ENCODE data around the gene SDK1.

The SDK1 gene

GRCh38 chr7:3639253-3639652, 338.2 kb downstream of the SDK1 start:
- no peak overlapping the region for H3K4me3 ChIP-seq (ENCODE audit: low read length in 2 of 2)
- H2BK5ac ChIP-seq (ENCODE audit: low read length) = no peak overlapping the region
- no peaks in the 10 kb centered on the region for H3K9me3 ChIP-seq (replicated peaks in 1 of 2; ENCODE audit: control insufficient read depth in 2 of 2, insufficient read depth in 1 of 2, low read depth in 1 of 2, low read length in 2 of 2)
- no peak overlapping the region for H3K14ac ChIP-seq (ENCODE audit: low read length)
- no CpG with 5 or more reads among the region's 7 CpGs for WGBS, 2 donors (ENCODE audit: extremely low coverage in 2 of 2, insufficient read length in 2 of 2, insufficient replicate concordance in 1 of 2)
- H3K27me3 ChIP-seq (ENCODE audit: control insufficient read depth in 3 of 3, insufficient read depth in 3 of 3, low read depth in 1 of 3, low read length in 3 of 3) = no peaks in the 10 kb centered on the region
- no peak overlapping the region for H2BK15ac ChIP-seq (ENCODE audit: low read length)
- H2AK5ac ChIP-seq (ENCODE audit: low read depth, low read length) = no peak overlapping the region
- no peak for DNase-seq (ENCODE audit: low spot score)
- no peak overlapping the region for H2BK120ac ChIP-seq (ENCODE audit: low read depth, low read length)
- H3K23ac ChIP-seq (ENCODE audit: low read depth, low read length, poor library complexity) = no peak overlapping the region
- H4K91ac ChIP-seq (ENCODE audit: low read depth, low read length, poor library complexity) = no peak overlapping the region
- no peak overlapping the region for H4K8ac ChIP-seq (ENCODE audit: low read depth, low read length)
- peaks cover 2 to 15% of the 10 kb centered on the region in 2 donors for H3K36me3 ChIP-seq (replicated peaks in 1 of 2; ENCODE audit: control insufficient read depth in 2 of 2, insufficient read depth in 2 of 2, low read length in 2 of 2)
- no peak overlapping the region for H3K9ac ChIP-seq (ENCODE audit: low read depth, low read length, poor library complexity)
- no peaks in the 10 kb centered on the region for H3K79me1 ChIP-seq (ENCODE audit: low read depth, low read length)
- no peak overlapping the region for H3K18ac ChIP-seq (ENCODE audit: low read length)
- no peak overlapping the region for H2AFZ ChIP-seq (ENCODE audit: low read length)
- no peak overlapping the region for H3K27ac ChIP-seq (replicated peaks; ENCODE audit: low read length)
- H3K4ac ChIP-seq (ENCODE audit: low read length) = no peak overlapping the region
- no peak overlapping the region for H2BK12ac ChIP-seq (ENCODE audit: low read length)
- H3K4me1 ChIP-seq (ENCODE audit: control insufficient read depth in 2 of 2, insufficient read depth in 1 of 2, low read depth in 1 of 2, low read length in 2 of 2) = no peaks in the 10 kb centered on the region
- H3K4me2 ChIP-seq (ENCODE audit: insufficient read depth, low read length, poor library complexity, severe bottlenecking) = no peak overlapping the region

DNA sequence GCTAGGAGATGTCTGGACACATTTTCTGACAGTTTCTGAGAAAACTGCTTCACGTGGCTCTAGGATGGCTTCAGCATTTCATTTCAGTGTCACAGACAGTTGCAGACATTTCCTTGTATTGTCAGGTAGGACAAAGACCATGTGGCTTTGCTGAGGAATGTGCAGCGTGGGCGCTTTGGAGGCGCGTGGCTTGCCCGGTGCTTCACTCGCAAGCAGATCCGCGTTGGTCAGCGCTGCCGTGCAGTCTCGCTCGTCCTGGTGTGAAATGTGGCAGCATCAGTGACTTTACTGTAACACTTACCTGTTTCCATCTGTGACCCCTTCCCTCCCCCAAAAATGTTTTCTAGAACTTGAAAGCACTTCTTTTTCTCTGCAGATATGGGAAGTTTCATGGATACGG, 340.5 kb downstream of the SDK1 start:
- H2BK120ac ChIP-seq (ENCODE audit: low read depth, low read length) = no peak overlapping the region
- no peak overlapping the region for H4K8ac ChIP-seq (ENCODE audit: low read depth, low read length)
- H3K27ac ChIP-seq (replicated peaks; ENCODE audit: low read length) = no peak overlapping the region
- no CpG with 5 or more reads among the region's 14 CpGs for WGBS, 2 donors (ENCODE audit: extremely low coverage in 2 of 2, insufficient read length in 2 of 2, insufficient replicate concordance in 1 of 2)
- no peak overlapping the region for H3K4me3 ChIP-seq (ENCODE audit: low read length in 2 of 2)
- no peak overlapping the region for H4K91ac ChIP-seq (ENCODE audit: low read depth, low read length, poor library complexity)
- H2BK15ac ChIP-seq (ENCODE audit: low read length) = no peak overlapping the region
- H3K4me2 ChIP-seq (ENCODE audit: insufficient read depth, low read length, poor library complexity, severe bottlenecking) = no peak overlapping the region
- H3K9ac ChIP-seq (ENCODE audit: low read depth, low read length, poor library complexity) = no peak overlapping the region
- H2AFZ ChIP-seq (ENCODE audit: low read length) = no peak overlapping the region
- H3K4ac ChIP-seq (ENCODE audit: low read length) = no peak overlapping the region
- no peaks in the 10 kb centered on the region for H3K27me3 ChIP-seq (ENCODE audit: control insufficient read depth in 3 of 3, insufficient read depth in 3 of 3, low read depth in 1 of 3, low read length in 3 of 3)
- H3K9me3 ChIP-seq (replicated peaks in 1 of 2; ENCODE audit: control insufficient read depth in 2 of 2, insufficient read depth in 1 of 2, low read depth in 1 of 2, low read length in 2 of 2) = no peaks in the 10 kb centered on the region
- no peak overlapping the region for H2AK5ac ChIP-seq (ENCODE audit: low read depth, low read length)
- H3K4me1 ChIP-seq (ENCODE audit: control insufficient read depth in 2 of 2, insufficient read depth in 1 of 2, low read depth in 1 of 2, low read length in 2 of 2) = no peaks in the 10 kb centered on the region
- H2BK5ac ChIP-seq (ENCODE audit: low read length) = no peak overlapping the region
- no peaks in the 10 kb centered on the region for H3K79me1 ChIP-seq (ENCODE audit: low read depth, low read length)
- H3K14ac ChIP-seq (ENCODE audit: low read length) = no peak overlapping the region
- no peak for DNase-seq (ENCODE audit: low spot score)
- H3K23ac ChIP-seq (ENCODE audit: low read depth, low read length, poor library complexity) = no peak overlapping the region
- H3K36me3 ChIP-seq (replicated peaks in 1 of 2; ENCODE audit: control insufficient read depth in 2 of 2, insufficient read depth in 2 of 2, low read length in 2 of 2) = peaks cover 2 to 15% of the 10 kb centered on the region in 2 donors
- H3K18ac ChIP-seq (ENCODE audit: low read length) = no peak overlapping the region
- no peak overlapping the region for H2BK12ac ChIP-seq (ENCODE audit: low read length)

DNA sequence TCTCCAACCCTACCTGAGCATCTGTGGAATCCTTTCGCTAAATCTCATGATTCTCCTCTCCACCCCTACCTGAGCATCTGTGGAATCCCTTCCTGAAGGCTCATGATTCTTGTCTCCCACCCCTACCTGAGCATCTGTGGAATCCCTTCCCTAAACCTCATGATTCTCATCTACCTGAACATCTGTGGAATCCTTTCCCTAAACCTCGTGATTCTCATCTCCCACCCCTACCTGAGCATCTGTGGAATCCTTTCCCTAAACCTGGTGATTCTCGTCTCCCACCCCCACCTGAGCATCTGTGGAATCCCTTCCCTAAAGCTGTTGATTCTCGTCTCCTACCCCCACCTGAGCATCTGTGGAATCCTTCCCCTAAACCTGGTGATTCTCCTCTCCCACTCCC, 342.0 kb downstream of the SDK1 start:
- H3K14ac ChIP-seq (ENCODE audit: low read length) = no peak overlapping the region
- peaks cover 2 to 15% of the 10 kb centered on the region in 2 donors for H3K36me3 ChIP-seq (replicated peaks in 1 of 2; ENCODE audit: control insufficient read depth in 2 of 2, insufficient read depth in 2 of 2, low read length in 2 of 2)
- no peak overlapping the region for H2AFZ ChIP-seq (ENCODE audit: low read length)
- no peak overlapping the region for H4K8ac ChIP-seq (ENCODE audit: low read depth, low read length)
- H3K27me3 ChIP-seq (ENCODE audit: control insufficient read depth in 3 of 3, insufficient read depth in 3 of 3, low read depth in 1 of 3, low read length in 3 of 3) = no peaks in the 10 kb centered on the region
- WGBS, 2 donors (ENCODE audit: extremely low coverage in 2 of 2, insufficient read length in 2 of 2, insufficient replicate concordance in 1 of 2) = no CpG with 5 or more reads among the region's 4 CpGs
- H2BK12ac ChIP-seq (ENCODE audit: low read length) = no peak overlapping the region
- no peak overlapping the region for H3K23ac ChIP-seq (ENCODE audit: low read depth, low read length, poor library complexity)
- no peak overlapping the region for H2AK5ac ChIP-seq (ENCODE audit: low read depth, low read length)
- H3K27ac ChIP-seq (replicated peaks; ENCODE audit: low read length) = no peak overlapping the region
- DNase-seq (ENCODE audit: low spot score) = no peak
- no peak overlapping the region for H2BK120ac ChIP-seq (ENCODE audit: low read depth, low read length)
- H4K91ac ChIP-seq (ENCODE audit: low read depth, low read length, poor library complexity) = no peak overlapping the region
- no peak overlapping the region for H2BK15ac ChIP-seq (ENCODE audit: low read length)
- no peak overlapping the region for H3K18ac ChIP-seq (ENCODE audit: low read length)
- H3K9me3 ChIP-seq (replicated peaks in 1 of 2; ENCODE audit: control insufficient read depth in 2 of 2, insufficient read depth in 1 of 2, low read depth in 1 of 2, low read length in 2 of 2) = no peaks in the 10 kb centered on the region
- H3K4me3 ChIP-seq (ENCODE audit: low read length in 2 of 2) = no peak overlapping the region
- no peak overlapping the region for H3K9ac ChIP-seq (ENCODE audit: low read depth, low read length, poor library complexity)
- no peaks in the 10 kb centered on the region for H3K79me1 ChIP-seq (ENCODE audit: low read depth, low read length)
- H3K4me2 ChIP-seq (ENCODE audit: insufficient read depth, low read length, poor library complexity, severe bottlenecking) = no peak overlapping the region
- no peak overlapping the region for H3K4ac ChIP-seq (ENCODE audit: low read length)
- H2BK5ac ChIP-seq (ENCODE audit: low read length) = no peak overlapping the region
- H3K4me1 ChIP-seq (ENCODE audit: control insufficient read depth in 2 of 2, insufficient read depth in 1 of 2, low read depth in 1 of 2, low read length in 2 of 2) = no peaks in the 10 kb centered on the region

GRCh38 chr7:3648276-3648675, 347.2 kb downstream of the SDK1 start:
- H3K27ac ChIP-seq (replicated peaks; ENCODE audit: low read length) = no peak overlapping the region
- H3K9me3 ChIP-seq (replicated peaks in 1 of 2; ENCODE audit: control insufficient read depth in 2 of 2, insufficient read depth in 1 of 2, low read depth in 1 of 2, low read length in 2 of 2) = no peaks in the 10 kb centered on the region
- no peak overlapping the region for H2BK120ac ChIP-seq (ENCODE audit: low read depth, low read length)
- H3K18ac ChIP-seq (ENCODE audit: low read length) = no peak overlapping the region
- H2BK5ac ChIP-seq (ENCODE audit: low read length) = no peak overlapping the region
- H3K79me1 ChIP-seq (ENCODE audit: low read depth, low read length) = no peaks in the 10 kb centered on the region
- H3K27me3 ChIP-seq (ENCODE audit: control insufficient read depth in 3 of 3, insufficient read depth in 3 of 3, low read depth in 1 of 3, low read length in 3 of 3) = no peaks in the 10 kb centered on the region
- no peak overlapping the region for H4K91ac ChIP-seq (ENCODE audit: low read depth, low read length, poor library complexity)
- no peak overlapping the region for H3K9ac ChIP-seq (ENCODE audit: low read depth, low read length, poor library complexity)
- no peak overlapping the region for H2AK5ac ChIP-seq (ENCODE audit: low read depth, low read length)
- no peak overlapping the region for H2AFZ ChIP-seq (ENCODE audit: low read length)
- no peak overlapping the region for H3K4me3 ChIP-seq (ENCODE audit: low read length in 2 of 2)
- no peak overlapping the region for H2BK15ac ChIP-seq (ENCODE audit: low read length)
- H3K36me3 ChIP-seq (replicated peaks in 1 of 2; ENCODE audit: control insufficient read depth in 2 of 2, insufficient read depth in 2 of 2, low read length in 2 of 2) = no peaks in the 10 kb centered on the region
- H2BK12ac ChIP-seq (ENCODE audit: low read length) = no peak overlapping the region
- no peaks in the 10 kb centered on the region for H3K4me1 ChIP-seq (ENCODE audit: control insufficient read depth in 2 of 2, insufficient read depth in 1 of 2, low read depth in 1 of 2, low read length in 2 of 2)
- no peak overlapping the region for H3K23ac ChIP-seq (ENCODE audit: low read depth, low read length, poor library complexity)
- DNase-seq (ENCODE audit: low spot score) = no peak
- H4K8ac ChIP-seq (ENCODE audit: low read depth, low read length) = no peak overlapping the region
- no peak overlapping the region for H3K4me2 ChIP-seq (ENCODE audit: insufficient read depth, low read length, poor library complexity, severe bottlenecking)
- no CpG with 5 or more reads among the region's 2 CpGs for WGBS, 2 donors (ENCODE audit: extremely low coverage in 2 of 2, insufficient read length in 2 of 2, insufficient replicate concordance in 1 of 2)
- no peak overlapping the region for H3K14ac ChIP-seq (ENCODE audit: low read length)
- no peak overlapping the region for H3K4ac ChIP-seq (ENCODE audit: low read length)
